ENCODE measurements around the gene TSHZ2. TPM values are rescaled to one million over a fixed set of nuclear protein-coding genes. Genes with fewer than 3 reads are reported as not detected.

Gene TSHZ2
- total and polyA plus RNA-seq, 2 donors (not counting 1 experiment from before 2014, with no cell fraction given), result 1.00 to 5.7 TPM

DNA sequence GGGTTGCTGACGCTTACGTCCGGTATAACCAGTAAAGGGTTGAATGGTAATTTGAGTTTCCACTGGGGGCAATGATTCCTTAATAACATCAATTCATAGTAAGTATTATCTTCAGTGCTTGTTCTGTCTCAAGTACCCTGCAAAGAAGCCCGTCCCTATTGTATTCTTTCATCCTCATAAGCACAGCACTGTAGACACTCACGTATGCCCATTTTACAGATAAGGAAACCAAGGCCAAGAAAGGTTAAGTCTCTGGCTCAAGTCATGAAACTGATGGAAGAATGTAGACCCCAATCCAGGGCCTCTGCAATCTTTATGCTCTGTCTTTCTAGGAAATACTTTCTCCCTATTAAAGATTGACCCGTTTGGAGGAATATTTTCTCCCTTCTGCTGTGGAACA is 370.3 kb downstream of the TSHZ2 start:
- 100% methylated on average over 2 of the region's 6 CpGs for WGBS (ENCODE audit: insufficient coverage)
- CTCF ChIA-PET, result no interaction called here
- Mint-ChIP-seq H3K27ac (no peak overlapping the region), H3K9me3 (ENCODE audit: insufficient read depth) (no peaks in the 10 kb centered on the region), H3K4me1 (no peaks in the 10 kb centered on the region), H3K27me3 (peaks cover 6% of the 10 kb centered on the region), H3K4me3 (no peak overlapping the region)
- no peaks in the 10 kb centered on the region for H3K4me1 ChIP-seq (ENCODE audit: control insufficient read depth in 2 of 2, insufficient read depth in 2 of 2, low read length in 2 of 2)
- POLR2A ChIA-PET, result no interaction called here
- H3K9me3 ChIP-seq (ENCODE audit: control extremely low read depth in 1 of 3, control insufficient read depth in 2 of 3, insufficient read depth in 1 of 3, low read length in 2 of 3), result no peaks in the 10 kb centered on the region
- no peak for TF ChIP-seq EZH2 (IDR thresholded peaks at IDR 0.05; ENCODE audit: borderline replicate concordance, insufficient read depth, low read depth, low read length, poor library complexity, severe bottlenecking)
- TF ChIP-seq CTCF (IDR thresholded peaks at IDR 0.05), result no peak
- H3K9ac ChIP-seq (ENCODE audit: low read length), result no peak overlapping the region
- H3K4me3 ChIP-seq (ENCODE audit: control extremely low read depth in 1 of 5, extremely low read depth in 1 of 5, insufficient read depth in 1 of 5, low read depth in 2 of 5, low read length in 4 of 5), result no peak overlapping the region
- H4K20me1 ChIP-seq (ENCODE audit: control insufficient read depth, insufficient read depth, low read length, poor library complexity, severe bottlenecking), result no peaks in the 10 kb centered on the region
- ATAC-seq (ENCODE audit: low read depth), result no peak
- H2AFZ ChIP-seq (ENCODE audit: insufficient read depth, low read depth, low read length, poor library complexity, severe bottlenecking), result no peak overlapping the region
- H3K27me3 ChIP-seq (replicated peaks in 1 of 4; ENCODE audit: control extremely low read depth in 1 of 4, control insufficient read depth in 3 of 4, insufficient read depth in 4 of 4, low read length in 3 of 4), result peaks cover 0 to 4% (median 0%) of the 10 kb centered on the region in 4 experiments
- no peaks in the 10 kb centered on the region for H3K36me3 ChIP-seq (replicated peaks in 1 of 2; ENCODE audit: control extremely low read depth in 1 of 2, control insufficient read depth in 1 of 2, extremely low read depth in 1 of 2, insufficient read depth in 2 of 2, low read length in 1 of 2)
- no peak overlapping the region for H3K4me2 ChIP-seq (replicated peaks; ENCODE audit: low read depth, low read length, poor library complexity, severe bottlenecking)
- H3K27ac ChIP-seq (ENCODE audit: low read length in 2 of 2), result no peak overlapping the region
- intact Hi-C loops (cut with micrococcal nuclease), result no loop called here
- DNase-seq, result no peak
- no peaks in the 10 kb centered on the region for H3K79me2 ChIP-seq (ENCODE audit: control insufficient read depth, insufficient read depth, low read length)

- no peak for TF ChIP-seq EZH2 (IDR thresholded peaks at IDR 0.05; ENCODE audit: borderline replicate concordance, insufficient read depth, low read depth, low read length, poor library complexity, severe bottlenecking)
- TF ChIP-seq CTCF (IDR thresholded peaks at IDR 0.05), result no peak
- Histone ChIP-seq H3K9ac (ENCODE audit: low read length) (no peak overlapping the region), H3K27ac (ENCODE audit: low read length in 2 of 2) (no peak overlapping the region), H4K20me1 (ENCODE audit: control insufficient read depth, insufficient read depth, low read length, poor library complexity, severe bottlenecking) (no peaks in the 10 kb centered on the region), H3K4me3 (ENCODE audit: control extremely low read depth in 1 of 5, extremely low read depth in 1 of 5, insufficient read depth in 1 of 5, low read depth in 2 of 5, low read length in 4 of 5) (no peak overlapping the region), H3K4me1 (ENCODE audit: control insufficient read depth in 2 of 2, insufficient read depth in 2 of 2, low read length in 2 of 2) (no peaks in the 10 kb centered on the region), H2AFZ (ENCODE audit: insufficient read depth, low read depth, low read length, poor library complexity, severe bottlenecking) (no peak overlapping the region), H3K9me3 (ENCODE audit: control extremely low read depth in 1 of 3, control insufficient read depth in 2 of 3, insufficient read depth in 1 of 3, low read length in 2 of 3) (no peaks in the 10 kb centered on the region), H3K27me3 (replicated peaks in 1 of 4; ENCODE audit: control extremely low read depth in 1 of 4, control insufficient read depth in 3 of 4, insufficient read depth in 4 of 4, low read length in 3 of 4) (peaks cover 0 to 4% (median 0%) of the 10 kb centered on the region in 4 experiments), H3K36me3 (replicated peaks in 1 of 2; ENCODE audit: control extremely low read depth in 1 of 2, control insufficient read depth in 1 of 2, extremely low read depth in 1 of 2, insufficient read depth in 2 of 2, low read length in 1 of 2) (no peaks in the 10 kb centered on the region), H3K4me2 (replicated peaks; ENCODE audit: low read depth, low read length, poor library complexity, severe bottlenecking) (no peak overlapping the region), H3K79me2 (ENCODE audit: control insufficient read depth, insufficient read depth, low read length) (no peaks in the 10 kb centered on the region)
- WGBS (ENCODE audit: insufficient coverage), result 100% methylated on average over 4 of the region's 6 CpGs
- DNase-seq, result no peak
- no peaks in the 10 kb centered on the region for H3K4me1 Mint-ChIP-seq
- ATAC-seq (ENCODE audit: low read depth), result no peak
- no peak overlapping the region for H3K4me3 Mint-ChIP-seq
- ChIA-PET POLR2A (no interaction called here), CTCF (interaction anchor here (0.7 kb wide), 1 partner anchor 13 kb away, joined by 3 read pairs; no protein-coding TSS in a partner anchor)
- intact Hi-C loops (cut with micrococcal nuclease), result no loop called here
- no peak overlapping the region for H3K27ac Mint-ChIP-seq
- H3K27me3 Mint-ChIP-seq, result peaks cover 13% of the 10 kb centered on the region
- H3K9me3 Mint-ChIP-seq (ENCODE audit: insufficient read depth), result no peaks in the 10 kb centered on the region
These were observed 371.3 kb downstream of the TSHZ2 start for GRCh38 chr20:53343448-53343847.
